Bronchial epithelial cell (primary cell): Measurements from ENCODE around the gene KCNG1. TPM values are rescaled to one million over a fixed set of nuclear protein-coding genes. Genes with fewer than 3 reads are reported as not detected.

ENCODE experiments used
- DNase-seq: peaks from one replicate; pipeline ENCODE4 v3.0.0-alpha.2; 2010; ENCODE audit warnings: low read depth
- FAIRE-seq: peaks from 2 replicates; lab custom pipeline; 2011; peaks lifted over from hg19 to GRCh38; lab: Jason Lieb, UNC
- H3K27me3 ChIP-seq: 2 replicates; pipeline ENCODE4 v1.5.1; 2011; ENCODE audit warnings: low read length; ENCODE audit not compliant: control insufficient read depth, insufficient read depth
- H3K36me3 ChIP-seq: 2 replicates; pipeline ENCODE4 v1.5.1; 2011; ENCODE audit warnings: low read length; ENCODE audit not compliant: control insufficient read depth, insufficient read depth
- H3K4me3 ChIP-seq: 2 replicates; pipeline ENCODE4 v1.5.1; 2011; ENCODE audit warnings: mild to moderate bottlenecking, low read depth, low read length, control low read depth
- total RNA-seq: library from RNA; depleted of rRNA; stranded (reverse); fragments of >200 nt; gene quantifications from 2 replicates; pipeline ENCODE4 v1.2.1, GENCODE V29; 2014
- TF ChIP-seq, protein P1 (sequence below): IDR thresholded peaks from 2 replicates; pipeline ENCODE4 v1.5.1; 2011; ENCODE audit warnings: mild to moderate bottlenecking, moderate library complexity, low read length, control low read depth, inconsistent platforms; ENCODE audit not compliant: insufficient read depth, severe bottlenecking

The KCNG1 gene
- total RNA-seq, 1 donor from 2014 or later: 91.1 TPM

DNA sequence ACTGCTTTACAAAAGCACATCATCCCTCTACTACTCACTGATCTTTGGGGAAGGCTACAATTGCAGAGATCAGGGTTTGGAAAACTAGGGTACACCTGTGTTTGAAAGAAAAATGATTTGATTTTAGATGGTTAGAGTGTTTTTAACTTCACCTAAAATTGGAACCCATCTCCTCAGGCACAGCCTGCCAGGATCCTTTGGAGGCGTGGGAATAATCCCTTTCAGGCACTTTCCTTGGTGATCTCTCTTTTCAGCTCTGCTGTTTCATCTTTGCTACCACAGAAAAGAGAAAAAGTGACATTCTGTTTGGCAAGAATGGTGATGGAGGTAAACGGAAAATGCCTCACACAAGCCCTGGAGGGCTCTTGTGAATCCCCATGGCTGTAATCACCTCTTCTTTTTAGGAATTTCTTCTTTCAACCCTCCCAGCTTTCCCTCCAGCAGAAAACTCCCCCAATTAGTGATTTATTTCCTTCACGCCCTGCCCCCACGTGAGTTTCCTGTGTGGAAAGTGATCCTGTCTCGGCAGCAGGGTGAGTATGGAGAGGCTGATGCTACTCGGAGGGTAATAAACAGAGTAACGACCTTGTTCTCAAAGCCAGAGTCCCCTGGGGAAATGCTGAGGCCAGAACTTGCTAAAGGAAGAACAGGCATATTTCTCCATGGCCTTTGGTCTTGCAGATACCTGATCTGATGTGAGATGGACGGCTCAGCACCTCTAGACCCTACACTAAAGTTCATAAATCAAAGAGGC is 9.2 kb downstream of the KCNG1 start:
- no peak overlapping the region for H3K4me3 ChIP-seq
- TF ChIP-seq, protein P1, sequence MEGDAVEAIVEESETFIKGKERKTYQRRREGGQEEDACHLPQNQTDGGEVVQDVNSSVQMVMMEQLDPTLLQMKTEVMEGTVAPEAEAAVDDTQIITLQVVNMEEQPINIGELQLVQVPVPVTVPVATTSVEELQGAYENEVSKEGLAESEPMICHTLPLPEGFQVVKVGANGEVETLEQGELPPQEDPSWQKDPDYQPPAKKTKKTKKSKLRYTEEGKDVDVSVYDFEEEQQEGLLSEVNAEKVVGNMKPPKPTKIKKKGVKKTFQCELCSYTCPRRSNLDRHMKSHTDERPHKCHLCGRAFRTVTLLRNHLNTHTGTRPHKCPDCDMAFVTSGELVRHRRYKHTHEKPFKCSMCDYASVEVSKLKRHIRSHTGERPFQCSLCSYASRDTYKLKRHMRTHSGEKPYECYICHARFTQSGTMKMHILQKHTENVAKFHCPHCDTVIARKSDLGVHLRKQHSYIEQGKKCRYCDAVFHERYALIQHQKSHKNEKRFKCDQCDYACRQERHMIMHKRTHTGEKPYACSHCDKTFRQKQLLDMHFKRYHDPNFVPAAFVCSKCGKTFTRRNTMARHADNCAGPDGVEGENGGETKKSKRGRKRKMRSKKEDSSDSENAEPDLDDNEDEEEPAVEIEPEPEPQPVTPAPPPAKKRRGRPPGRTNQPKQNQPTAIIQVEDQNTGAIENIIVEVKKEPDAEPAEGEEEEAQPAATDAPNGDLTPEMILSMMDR: no peak
- no peaks in the 10 kb centered on the region for H3K27me3 ChIP-seq
- FAIRE-seq (no peak), DNase-seq (no peak)
- H3K36me3 ChIP-seq: no peaks in the 10 kb centered on the region

DNA sequence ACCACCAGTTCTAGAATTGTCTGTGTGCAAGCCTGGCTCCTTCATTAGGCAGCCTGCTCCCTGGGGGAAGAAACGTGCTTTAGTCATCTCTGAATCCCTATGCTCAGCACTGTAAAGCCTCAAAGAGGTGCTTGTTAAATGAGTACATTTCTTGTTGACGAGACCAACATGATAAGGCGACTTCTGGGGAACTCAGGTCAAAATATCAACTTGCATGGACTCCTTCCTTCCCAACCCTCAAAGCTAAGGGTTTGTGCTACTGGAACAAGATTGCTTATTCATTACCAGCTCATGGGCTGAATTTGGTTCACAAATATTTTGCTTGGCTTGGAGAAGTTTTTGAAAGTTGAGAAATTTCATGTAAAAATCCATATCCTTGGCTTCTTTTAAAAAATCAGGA is 10.6 kb downstream of the KCNG1 start:
- FAIRE-seq (no peak), DNase-seq (no peak)
- H3K27me3 ChIP-seq: no peaks in the 10 kb centered on the region
- H3K4me3 ChIP-seq: no peak overlapping the region
- TF ChIP-seq, protein P1: no peak
- peaks cover 1% of the 10 kb centered on the region for H3K36me3 ChIP-seq

DNA sequence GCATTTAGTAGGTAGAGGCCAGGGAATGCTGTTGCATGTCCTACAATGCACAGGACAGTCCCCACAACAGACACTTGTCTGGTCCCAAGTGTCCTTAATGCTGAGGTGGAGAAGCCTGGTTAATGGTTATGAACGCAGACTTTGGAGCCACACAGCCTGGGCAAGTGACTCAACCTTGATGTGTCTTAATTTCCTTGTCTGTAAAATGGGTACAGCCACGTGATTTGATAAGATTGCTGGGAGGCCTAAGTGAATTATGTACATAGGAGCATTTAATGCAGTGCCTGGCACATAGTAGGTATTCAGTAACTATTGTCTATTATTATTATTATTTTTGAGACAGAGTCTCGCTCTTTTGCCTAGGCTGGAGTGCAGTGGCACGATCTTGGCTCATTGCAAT is 11.4 kb downstream of the KCNG1 start:
- no peak overlapping the region for H3K4me3 ChIP-seq
- TF ChIP-seq, protein P1: no peak
- DNase-seq: no peak
- no peak for FAIRE-seq
- peaks cover 1% of the 10 kb centered on the region for H3K36me3 ChIP-seq
- no peaks in the 10 kb centered on the region for H3K27me3 ChIP-seq

DNA sequence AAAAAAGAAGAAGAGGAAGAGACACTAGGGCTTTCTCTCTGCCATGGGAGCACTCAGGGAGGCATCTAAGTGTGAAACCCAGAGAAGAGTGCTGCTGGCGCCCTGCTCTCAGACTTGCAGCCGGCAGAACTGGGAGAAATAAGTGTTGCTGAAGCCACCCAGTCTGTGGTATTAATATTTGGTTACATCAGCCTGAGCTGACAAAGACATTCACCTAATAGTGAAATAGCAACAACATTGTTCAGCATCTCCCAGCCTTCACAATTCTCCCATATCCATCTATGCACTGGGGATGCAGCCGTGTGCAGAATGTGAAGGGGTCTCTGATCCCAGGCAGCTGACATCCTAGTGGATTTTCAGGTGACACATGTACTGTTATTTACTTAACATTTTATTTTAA is 12.0 kb downstream of the KCNG1 start:
- H3K27me3 ChIP-seq: no peaks in the 10 kb centered on the region
- H3K36me3 ChIP-seq: peaks cover 1% of the 10 kb centered on the region
- FAIRE-seq (no peak), DNase-seq (no peak)
- no peak overlapping the region for H3K4me3 ChIP-seq
- TF ChIP-seq, protein P1: no peak

DNA sequence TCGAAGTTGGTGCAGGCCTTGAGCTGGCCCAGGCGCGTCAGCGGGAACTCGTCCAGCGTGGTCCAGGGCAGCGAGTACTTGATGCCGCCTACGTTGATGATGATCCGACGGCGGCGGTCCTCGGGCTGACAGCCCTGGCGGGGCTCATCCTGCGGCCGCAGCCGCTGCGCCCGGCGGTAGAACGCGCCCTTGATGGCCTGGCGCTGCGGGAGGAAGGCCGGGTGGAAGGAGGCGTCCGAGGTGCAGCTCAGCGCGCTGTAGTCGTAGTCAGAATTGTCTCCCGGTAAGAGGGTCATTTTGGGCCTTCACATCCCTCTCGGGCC is 12.9 kb downstream of the KCNG1 start:
- Histone ChIP-seq H3K36me3 (peaks cover 1% of the 10 kb centered on the region), H3K4me3 (no peak overlapping the region)

More for the DNA sequence above, 12.9 kb downstream of the KCNG1 start:
- DNase-seq (no peak), FAIRE-seq (no peak)
- TF ChIP-seq, protein P1: no peak
- H3K27me3 ChIP-seq: no peaks in the 10 kb centered on the region
